GM21360 (cell line): ENCODE results near the gene MATN4.

ENCODE experiments used
- ATAC-seq: cut with Tn5 transposase; IDR thresholded peaks from one replicate; pipeline ENCODE4 v1.9.1; 2021; ENCODE audit warnings: mild to moderate bottlenecking, moderate library complexity; ENCODE audit not compliant: unreplicated experiment

MATN4 gene

DNA sequence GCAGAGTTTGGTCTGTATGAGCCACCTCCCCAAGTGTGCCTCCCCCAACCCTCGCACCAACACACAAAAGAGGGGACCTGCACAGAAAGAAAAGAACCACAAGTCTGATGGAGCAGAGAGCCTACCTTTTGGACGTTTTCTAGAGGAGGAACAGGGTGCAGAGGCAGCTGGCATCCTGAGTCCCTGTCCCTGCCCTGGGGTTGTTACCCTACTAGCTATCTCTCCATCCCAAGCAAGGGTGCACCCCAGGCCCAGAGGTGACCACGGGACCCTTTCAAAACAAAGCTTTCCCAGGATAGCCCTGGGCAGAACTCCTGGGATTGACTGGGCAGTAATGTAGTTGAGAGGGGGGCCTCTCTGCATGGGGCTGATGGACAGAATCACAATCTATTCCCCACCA, 9.7 kb upstream of the MATN4 start:
- ATAC-seq, result no peak

DNA sequence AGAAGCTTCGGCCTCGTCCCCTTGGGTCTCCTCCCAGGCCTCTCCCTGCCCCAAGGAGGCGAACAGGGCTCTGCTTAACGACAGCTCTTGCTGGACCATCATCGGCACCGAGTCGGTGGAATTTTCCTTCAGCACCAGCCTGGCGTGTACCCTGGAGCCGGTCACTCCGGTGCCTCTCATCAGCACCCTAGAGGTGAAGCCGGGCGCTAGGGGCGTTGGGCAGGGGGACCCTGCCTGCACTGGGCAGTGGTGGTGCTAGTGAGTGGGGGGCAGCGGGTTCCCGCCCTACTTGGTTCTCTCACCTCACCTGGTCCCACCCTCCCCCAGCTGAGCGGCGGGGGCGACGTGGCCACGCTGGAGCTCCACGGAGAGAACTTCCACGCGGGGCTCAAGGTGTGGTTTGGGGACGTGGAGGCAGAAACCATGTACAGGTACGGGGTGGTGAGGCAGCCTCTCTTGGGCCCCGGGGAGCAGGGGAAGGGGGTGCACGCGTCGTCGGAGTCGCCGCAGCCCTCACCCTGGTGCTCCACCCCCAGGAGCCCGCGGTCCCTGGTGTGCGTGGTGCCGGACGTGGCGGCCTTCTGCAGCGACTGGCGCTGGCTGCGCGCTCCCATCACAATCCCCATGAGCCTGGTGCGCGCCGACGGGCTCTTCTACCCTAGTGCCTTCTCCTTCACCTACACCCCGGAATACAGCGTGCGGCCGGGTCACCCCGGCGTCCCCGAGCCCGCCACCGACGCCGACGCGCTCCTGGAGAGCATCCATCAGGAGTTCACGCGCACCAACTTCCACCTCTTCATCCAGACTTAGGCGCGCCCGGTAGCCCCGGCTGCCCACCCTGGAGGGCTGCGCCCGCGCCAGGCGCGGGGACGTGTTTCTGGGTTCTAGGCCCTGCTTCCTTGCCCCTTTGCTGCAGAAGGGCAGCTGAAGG, 8.3 kb upstream of the MATN4 start:
- no peak for ATAC-seq

DNA sequence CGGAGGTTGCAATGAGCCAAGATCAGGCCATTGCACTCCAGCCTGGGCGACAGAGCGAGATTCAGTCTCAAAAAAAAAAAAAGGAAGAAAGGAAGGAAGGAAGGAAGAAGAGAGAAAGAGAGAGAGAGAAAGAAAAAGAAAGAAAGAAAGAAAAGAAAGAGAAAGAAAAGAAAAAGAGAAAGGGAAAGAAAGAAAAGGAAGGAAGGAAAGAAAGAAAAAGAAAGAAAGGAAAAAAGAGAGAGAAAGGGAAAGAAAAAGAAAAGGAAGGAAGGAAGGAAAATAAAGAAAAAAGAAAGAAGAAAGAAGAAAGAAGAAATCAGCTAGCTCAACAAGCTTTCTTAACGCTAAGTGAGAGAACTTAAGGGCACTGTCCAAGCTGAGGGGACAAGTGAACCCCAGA, 7.6 kb upstream of the MATN4 start:
- no peak for ATAC-seq

DNA sequence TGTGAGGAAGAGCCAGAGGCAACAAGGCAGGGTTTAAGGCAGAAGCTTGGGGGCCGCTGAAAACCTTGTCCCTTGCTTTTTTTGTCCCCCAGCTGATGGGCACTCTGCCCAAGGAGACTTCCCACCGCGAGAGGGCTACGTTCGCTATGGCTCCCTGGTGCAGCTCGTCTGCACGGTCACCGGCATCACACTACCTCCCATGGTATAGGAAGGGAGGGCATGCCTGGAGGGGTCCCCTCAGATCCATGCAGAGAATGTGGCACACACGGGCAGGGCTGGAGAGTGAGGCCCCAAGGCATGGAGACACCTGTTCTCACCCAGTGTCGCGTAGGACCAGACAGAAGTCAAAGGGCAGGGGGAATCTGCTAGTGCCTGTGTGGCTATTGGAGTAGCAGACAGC, 5.8 kb upstream of the MATN4 start:
- no peak for ATAC-seq

DNA sequence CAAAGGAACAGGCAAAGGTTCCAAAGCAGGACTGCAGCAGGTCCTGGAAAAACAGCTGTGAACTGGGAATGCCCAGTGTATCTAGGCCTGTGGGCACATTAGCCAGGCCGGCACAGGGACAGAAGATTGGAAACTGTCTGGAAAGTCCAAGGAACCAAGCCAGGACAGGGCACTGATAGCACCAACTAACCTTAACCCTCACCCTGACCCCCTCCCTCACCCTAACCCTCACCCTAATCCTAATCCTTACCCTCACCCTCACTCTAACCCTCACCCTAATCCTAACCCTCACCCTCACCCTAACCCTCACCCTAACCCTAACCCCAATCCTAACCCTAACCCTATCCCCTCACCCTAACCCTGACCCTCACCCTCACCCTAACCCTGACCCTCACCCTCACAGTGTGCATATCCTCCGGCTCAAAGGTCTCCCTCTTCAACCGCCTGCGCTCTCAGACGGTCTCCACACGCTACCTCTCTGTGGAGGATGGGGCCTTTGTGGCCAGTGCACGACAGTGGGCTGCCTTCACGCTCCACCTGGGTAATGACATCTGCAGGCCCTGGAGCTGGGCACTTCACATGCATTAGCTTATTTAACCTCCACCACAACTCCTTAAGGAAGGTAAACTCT, 5.1 kb upstream of the MATN4 start:
- ATAC-seq, result no peak

DNA sequence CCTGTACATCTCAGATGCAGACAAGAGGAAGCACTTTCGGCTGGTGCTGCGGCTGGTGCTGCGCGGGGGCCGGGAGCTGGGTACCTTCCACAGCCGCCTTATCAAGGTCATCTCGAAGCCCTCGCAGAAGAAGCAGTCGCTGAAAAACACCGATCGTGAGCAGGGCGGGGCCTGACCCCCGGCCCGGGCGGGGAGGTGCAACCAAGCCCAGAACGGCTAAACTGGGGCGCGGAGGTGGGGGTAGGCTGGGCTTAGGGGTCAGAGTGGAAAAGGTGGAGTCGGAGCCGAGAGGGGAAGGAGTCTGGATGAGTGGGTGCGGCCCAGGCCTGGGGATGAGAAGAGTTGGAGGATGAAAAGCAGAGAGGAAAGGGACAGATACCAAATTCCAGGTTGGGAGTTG, 4.1 kb upstream of the MATN4 start:
- no peak for ATAC-seq

DNA sequence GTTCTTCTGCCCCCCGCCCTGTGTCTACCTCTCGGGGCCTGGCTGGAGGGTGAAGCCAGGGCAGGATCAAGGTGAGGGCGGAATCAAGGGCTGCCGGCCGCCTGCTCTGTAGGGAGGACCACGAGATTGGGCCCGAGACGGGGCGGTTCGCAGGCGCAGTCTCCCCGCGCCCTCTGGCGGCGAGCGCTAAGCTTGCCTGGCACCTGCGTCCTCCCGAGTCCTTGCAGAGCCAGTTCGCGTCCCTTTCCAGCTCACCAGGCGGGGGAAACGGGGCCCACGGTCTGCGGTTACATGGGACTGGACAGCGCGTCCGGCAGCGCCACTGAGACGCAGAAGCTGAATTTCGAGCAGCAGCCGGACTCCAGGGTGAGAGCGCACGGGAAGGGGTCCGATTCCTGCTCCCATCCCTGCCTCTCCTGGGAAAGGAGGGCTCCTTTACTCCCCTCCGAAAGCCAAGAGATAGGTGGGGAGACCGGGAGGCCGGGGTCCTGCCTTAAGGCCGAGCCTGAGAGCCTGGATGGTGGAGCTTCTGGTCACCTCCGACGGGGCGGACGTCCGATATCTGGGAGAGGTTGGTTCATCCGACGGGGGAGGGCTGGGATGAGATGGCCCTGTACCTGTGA, 3.6 kb upstream of the MATN4 start:
- no peak for ATAC-seq

DNA sequence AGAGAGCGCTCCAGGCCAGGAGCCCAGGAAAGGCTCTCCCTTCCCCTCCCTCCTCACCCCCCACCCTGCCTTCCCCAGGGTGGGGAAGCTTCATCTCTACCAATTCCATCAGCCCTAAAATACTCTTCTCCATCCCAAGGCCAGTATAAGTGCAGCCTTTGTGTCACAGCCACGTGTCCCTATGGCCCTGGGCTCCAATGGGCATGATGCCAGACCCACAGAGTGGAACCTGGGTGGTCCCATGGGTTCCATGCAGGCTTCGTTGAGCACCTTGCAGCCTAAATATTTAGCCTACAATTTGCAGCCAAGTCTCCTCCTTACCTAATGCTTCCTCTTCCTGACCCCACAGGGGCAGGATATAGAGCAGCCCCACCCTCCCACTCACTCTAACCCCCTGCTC, 976 bp upstream of the MATN4 start:
- no peak for ATAC-seq

DNA sequence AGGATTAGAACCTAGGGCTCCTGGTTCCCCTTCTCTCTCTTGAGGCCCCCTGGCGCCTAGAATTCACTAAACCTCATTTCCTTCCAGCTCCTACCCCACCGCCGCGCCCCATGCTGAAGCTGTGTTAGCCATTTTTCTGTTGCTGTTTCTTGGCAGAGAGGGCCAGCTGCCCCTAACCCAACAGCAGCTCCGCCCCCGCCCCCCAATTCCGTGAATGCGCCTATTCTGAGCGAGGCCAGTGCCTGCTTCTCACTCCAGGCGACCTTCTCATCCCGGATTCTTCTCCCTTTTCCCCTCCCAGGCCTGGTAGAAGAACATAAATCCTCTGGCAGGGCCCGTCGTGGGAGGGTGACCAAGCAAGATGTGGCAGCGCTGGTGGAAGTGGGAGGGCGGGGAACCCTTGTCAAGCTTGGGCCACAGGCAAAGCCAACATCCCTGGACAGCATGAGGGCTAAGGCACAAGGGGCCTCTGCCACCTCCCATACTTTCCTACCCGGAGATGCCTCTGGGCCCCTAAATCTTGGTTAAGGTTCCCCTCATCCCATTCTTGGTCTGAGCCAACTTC, 941 bp downstream of the MATN4 start:
- ATAC-seq, result no peak

DNA sequence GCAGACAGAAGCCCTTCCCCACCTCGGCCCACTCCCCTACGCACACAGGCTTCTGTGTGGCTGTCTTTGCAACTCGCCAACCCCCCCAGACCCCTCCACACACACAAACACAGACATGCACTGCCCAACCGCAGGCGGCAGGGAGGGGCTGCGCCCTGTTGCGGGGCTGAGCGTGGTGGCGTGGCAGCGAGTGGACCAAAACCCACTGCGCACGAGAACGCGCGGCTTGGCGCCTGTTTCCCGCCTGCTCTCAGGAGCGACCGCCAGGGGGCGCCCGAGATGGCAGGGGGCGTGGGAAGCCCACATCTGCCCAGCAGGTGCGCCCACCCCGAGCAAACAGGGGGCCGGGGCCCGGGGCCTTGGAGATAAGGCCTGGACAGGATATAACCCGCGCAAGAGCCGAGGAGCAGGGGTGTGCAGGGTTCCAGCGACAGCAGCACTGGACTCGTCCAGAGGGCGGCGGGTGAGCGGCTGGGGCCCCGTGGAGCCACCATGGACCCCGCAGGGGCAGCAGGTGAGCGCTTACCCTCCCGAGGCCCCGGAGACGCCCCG, 1.6 kb downstream of the MATN4 start, which contains the start of gene RBPJL:
Gene RBPJL, plus strand, starts transcription at position 410 of the 552 bp plus-strand sequence. Its CDS starts 83 bp downstream, at position 493.
- no peak for ATAC-seq

DNA sequence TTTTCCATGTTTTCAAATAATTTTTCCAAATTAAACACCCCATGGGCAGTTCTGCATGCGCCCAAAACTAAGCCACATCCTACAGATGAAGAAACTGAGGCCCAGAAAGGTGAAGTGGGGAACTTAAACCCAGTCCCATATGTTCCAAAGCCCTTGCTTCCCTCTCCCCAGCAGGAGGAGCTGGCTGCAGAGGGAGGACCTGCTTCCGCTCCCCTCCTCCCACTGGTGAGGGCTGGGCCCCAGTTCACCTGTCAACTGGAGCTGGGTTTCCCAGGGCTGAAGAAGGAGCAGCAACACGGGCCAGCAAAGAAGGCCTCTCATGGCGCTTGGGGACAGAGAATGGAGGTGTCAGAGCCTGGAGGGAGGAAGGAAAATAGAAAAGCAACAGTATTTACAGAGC, 2.8 kb downstream of the MATN4 start:
- ATAC-seq, result no peak

DNA sequence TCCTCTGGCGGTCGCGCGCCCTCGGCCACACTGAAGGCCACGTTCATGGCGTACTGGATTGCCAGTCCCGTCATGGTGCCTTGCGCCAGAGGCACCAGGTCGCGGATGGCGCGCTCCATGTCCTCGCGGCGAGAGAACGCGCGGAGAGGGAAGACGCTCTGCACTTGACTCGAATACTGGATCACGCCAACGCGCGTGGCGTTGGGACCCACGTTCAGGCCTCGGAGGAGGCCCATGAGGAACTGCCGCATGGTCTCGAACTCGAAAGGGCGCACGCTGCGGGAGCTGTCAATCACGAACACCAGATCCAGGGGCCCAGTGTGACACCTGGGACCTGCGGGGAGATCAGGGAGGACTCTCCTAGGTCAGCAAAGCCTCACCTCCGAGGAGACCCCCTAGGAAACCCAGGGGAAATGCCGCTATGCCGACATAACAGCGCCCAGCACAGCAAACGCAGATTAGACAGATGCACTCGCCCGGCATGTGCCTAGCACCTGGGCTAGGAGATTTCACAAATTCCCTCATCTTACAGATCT, 3.6 kb downstream of the MATN4 start:
- no peak for ATAC-seq

DNA sequence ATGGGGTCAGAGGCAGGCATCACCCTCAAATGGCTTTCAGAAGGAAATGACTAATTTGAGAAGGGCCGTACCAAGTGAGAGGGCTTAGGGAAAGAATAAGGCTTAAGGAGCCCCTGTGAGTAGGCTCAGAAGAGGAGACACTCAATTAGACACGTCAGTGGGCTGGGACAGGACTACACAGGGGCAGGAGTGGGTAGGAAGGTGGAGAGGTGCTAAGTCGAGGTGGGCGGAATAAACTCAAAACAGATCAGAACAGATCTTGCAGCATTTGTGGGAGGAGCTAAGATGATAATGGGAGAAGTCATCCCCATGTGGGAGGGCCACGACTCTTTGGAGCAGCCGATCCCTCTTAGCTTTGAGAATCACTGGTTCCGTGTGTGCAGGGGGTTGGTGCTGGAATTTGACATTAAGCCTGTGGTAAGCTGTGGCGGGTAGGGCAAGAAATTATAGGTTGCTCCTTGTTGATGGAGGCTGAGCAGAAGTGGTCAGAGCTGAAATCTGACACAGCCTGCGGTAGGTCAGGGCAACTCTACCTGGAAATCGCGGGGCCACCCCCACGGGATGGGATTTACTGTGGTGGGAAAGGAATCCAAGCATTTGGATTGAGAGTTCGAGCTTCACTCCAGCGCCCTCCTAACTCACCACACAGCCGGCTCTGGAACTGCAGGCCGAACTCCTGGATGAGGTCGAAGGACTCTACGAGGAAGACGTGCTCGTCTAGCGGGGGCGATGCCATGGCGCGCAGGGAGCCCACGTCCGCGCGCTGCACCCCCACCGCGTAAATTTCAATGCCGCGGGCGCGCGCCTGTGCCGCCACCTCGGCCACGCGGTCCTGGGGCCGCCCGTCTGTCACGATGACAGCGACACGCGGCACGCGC, 4.3 kb downstream of the MATN4 start:
- no peak for ATAC-seq

DNA sequence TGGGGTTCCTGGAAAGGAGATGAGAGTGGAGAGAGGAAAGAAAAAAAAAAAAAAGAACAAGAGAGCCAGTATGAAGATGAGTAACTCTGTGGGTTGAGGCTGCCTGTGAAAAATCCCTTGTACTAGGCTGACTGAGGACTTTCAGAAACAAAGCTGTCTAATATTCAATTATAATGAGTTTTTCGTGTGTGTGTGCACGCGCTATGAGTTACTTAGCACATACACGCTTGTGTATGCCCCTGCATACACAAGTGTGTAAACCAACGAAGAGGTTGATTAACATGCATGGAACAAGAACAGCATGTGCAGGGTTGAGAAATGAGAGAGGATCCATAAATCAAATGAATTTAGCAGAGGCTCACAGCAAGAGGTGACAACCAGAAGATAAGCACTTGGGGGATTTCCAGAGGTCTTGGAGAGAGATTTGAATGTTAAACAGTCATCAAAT, 6.3 kb downstream of the MATN4 start:
- ATAC-seq, result no peak

DNA sequence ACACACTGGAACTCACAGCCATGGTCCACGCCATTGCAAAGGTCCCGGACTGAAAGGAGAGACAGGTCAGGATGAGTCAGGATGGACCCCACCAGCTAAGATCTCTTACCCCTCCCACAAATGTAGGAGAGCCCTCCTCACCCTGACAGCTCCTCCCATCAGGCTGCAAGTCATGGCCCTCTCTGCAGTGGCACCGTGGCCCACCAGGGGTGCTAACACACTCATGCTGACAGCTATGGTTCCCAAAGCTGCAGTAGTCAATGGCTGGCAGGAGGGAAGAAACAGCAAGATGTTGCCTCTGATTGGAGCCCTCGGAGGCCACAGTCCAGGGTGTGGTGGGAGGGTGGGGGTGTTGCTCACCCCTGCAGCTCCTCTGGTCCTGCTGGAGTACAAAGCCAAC, 7.1 kb downstream of the MATN4 start:
- ATAC-seq, result no peak

DNA sequence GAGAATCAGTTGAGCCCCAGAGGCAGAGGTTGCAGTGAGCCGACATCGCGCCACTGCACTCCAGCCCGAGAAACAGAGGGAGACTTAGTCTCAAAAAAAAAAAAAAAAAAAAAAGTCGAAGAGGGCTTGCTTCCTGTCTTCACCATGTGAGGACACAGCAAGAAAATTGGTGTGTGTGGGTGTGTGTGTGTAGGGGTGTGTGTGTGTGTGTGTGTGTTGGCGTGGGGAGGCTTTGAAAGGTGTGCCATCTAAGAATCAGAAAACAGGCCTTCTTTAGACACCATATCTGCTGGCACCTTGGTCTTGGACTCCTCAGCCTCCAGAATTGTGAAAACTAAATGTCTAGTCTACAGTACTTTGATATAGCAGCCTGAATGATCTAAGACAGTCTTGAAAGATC, 8.3 kb downstream of the MATN4 start:
- ATAC-seq, result no peak

DNA sequence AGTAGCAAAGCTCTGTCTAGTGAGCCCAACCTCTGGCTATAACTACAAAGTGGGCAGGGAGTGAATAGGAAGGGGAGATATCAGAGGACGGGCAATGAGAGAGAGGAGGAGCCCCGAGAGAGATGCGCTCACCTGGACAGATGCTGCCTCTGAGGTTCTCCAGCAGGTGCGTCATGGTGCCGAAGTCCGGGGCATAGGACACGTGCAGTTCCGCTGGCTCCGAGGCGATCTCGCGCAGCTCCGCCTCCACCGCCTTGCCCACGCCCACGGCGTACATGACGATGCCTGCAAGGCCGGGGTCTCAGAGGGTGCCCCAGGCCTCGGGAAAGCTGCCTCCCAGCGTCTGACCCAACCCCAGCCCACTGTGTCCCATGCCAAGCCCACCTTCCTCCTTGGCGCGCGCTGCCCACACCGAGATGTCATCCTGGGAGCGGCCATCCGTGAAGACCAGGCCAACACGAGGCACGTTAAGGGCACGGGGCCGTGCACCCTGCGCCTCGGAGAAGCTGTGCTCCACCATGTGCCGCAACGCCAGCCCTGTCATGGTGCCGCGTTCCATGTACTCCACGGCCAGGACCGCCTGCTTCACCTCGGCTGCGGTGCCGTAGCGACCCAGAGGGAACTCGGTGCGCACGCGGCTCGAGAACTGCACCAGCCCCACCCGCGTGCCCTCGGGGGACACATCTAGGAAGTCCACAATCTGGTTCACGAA, 10.2 kb downstream of the MATN4 start:
- no peak for ATAC-seq

DNA sequence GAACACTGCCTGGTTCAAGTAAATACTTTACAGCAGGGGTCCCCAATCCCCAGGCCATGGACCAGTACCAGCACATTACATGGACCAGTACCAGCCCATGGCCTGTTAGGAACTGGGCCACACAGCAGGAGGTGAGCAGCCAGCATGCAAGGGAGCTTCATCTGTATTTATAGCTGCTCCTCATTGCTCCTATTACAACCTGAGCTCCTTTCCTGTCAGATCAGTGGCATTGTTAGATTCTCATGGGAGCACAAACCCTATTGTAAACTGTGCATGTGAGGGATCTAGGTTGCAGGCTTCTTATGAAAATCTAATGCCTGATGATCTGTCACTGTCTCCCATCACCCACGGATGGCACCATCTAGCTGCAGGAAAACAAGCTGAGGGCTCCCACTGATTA, 13.4 kb downstream of the MATN4 start:
- no peak for ATAC-seq

DNA sequence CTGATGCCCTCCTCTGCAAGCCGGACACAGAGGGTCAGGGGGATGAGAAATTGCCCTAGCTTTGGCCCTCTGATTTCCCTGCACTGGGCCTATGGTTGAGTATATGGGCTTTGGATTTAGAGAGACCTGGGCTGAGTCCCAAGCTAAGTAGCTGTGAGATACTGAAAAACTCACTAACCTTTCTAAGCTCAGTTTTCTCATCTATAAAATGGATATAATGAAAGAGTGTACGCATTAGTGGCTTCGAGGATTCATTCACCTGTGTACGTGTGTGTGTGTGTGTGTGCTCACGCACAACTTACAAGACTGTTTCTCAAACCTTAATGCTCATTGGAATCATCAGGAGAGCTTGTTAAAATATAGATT, 14.1 kb downstream of the MATN4 start:
- ATAC-seq, result no peak
